GM19324 (cell line): ENCODE measurements around the gene PDE5A.
"Not testable (repeated sequence)": the region's sequence is repeated elsewhere in the genome, so short reads cannot be mapped to it uniquely, and the experiment has no call there.

ENCODE experiments used
- ATAC-seq: cut with Tn5 transposase; IDR thresholded peaks from one replicate; pipeline ENCODE4 v1.9.1; 2021; ENCODE audit warnings: mild to moderate bottlenecking, moderate library complexity; ENCODE audit not compliant: unreplicated experiment, low FRiP score

The PDE5A gene

DNA sequence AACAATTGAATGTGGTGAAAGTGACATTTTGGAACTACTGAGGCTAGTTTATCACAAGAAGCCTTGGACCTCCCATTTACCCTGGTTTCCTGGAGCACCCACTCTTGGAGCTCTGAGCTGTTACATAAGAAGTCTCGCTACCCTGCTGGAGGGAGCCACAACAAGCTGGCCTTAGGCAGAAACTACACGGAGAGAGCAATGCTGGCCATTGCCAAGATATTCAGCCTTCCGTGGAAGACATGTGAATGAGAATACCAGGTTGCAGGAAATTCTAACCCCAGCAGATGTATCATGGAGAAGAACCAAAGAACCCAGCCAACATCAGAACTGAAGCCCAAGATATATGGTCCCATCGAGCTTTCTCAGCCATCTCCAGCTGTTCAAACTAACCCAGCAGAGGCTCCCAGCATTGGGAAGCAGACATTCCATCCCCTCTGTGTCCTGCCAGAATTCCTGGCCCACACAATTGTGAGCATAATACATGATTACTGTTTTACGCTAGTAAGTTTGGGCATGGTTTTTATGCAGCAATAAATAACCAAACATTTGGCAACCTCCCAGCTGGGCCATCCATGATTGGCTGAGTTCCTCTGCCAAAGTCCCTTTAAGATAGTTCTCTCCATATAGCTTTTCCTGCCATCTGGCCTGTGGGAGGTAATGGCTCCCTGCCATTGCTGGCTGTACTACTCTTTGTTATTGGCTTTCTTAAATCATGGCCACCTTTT lies 17.9 kb upstream of the PDE5A start:
- no peak for ATAC-seq

DNA sequence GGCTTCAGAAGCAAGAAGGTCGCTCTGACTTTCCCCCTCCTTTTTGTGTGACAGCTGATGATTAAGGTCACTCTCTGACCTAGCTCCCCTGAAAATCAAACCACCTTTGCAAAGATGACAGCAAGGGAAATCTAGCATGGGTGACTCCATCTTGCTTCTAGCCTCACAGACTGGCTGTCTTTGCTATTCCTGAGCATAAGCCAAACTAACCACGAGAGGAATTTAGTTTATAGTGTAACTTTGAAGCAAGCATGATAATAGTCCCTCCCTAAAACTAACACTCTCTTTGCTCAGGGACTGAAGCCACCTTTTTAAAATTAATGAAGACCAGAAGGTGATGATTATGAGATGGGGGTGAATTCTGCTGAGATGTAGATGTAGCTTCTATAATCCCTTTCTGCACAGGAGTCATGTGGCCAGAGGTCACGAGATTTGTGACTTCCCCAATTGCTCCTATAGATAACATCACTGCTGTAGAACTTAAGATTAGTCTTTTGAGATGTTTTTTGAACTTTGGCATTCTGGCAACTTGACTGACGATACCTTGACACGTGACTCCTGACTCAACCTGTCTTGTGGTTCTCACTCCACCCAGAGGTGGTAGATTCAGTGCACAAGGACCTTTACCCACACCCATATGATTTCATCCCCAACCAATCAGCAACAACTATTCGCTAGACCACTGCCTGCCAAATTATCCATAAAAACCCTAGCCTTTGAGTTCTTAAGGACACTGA lies 14.9 kb upstream of the PDE5A start:
- no peak for ATAC-seq

- no peak for ATAC-seq
Observed at GRCh38 chr4:119641765-119642164, 13.2 kb upstream of the PDE5A start.

GRCh38 chr4:119638359-119638758 lies 9.8 kb upstream of the PDE5A start:
- ATAC-seq: no peak

DNA sequence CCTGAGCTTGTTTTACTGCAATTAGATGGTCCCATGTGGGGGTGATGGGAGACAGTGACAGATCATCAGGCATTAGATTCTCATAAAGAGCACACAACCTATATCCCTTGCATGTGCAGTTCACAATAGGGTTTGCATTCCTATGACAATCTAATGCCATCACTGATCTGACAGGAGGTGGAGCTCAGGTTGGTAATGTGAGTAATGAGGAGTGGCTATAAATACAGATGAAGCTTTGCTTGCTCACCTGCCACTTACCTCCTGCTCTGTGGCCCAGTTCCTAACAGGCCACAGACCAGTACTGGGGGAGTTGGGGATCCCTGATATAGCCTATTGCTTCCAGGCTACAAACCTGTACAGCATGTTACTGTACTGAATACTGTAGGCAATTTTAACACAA lies 8.2 kb upstream of the PDE5A start:
- ATAC-seq: not testable (repeated sequence)

DNA sequence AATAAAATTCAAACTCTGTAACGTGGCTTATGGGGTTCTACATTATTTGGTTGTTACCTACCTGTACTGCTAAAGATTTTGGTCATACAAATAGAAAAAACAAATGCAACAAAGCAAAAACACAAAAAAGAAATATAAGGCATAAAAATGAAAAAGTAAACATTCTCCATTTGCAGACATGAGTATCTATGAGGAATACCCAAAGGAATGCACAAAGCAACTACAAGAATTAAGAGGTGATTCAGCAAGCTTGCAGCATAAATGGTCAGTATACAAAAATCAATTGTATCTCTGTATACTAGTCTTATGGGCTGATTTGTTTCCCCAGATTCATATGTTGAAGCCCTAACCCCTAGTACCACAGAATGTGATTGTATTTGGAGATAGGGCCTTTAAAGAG lies 3.6 kb upstream of the PDE5A start:
- ATAC-seq: no peak

DNA sequence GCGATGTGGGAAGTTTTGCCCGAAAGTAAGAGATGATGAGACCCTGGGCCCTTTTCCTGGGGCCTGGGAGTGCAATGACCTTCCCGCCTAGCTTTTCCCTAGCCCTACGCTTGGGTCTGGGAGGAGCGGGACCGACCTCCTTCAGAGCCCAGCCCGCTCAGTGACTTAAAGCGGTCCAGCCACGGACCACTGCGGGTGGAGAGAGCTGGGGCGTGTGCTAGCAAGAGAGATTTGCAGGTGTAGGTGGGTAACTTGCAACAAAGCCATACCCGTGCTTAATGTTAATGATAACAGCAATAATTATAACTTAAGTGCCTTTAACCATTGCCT lies 503 bp upstream of the PDE5A start:
- ATAC-seq: peak; percentile 26

GRCh38 chr4:119627267-119628255 lies 1.0 kb downstream of the PDE5A start:
- peak; percentile 59 for ATAC-seq

GRCh38 chr4:119626943-119627266 lies 1.7 kb downstream of the PDE5A start:
- ATAC-seq: no peak

DNA sequence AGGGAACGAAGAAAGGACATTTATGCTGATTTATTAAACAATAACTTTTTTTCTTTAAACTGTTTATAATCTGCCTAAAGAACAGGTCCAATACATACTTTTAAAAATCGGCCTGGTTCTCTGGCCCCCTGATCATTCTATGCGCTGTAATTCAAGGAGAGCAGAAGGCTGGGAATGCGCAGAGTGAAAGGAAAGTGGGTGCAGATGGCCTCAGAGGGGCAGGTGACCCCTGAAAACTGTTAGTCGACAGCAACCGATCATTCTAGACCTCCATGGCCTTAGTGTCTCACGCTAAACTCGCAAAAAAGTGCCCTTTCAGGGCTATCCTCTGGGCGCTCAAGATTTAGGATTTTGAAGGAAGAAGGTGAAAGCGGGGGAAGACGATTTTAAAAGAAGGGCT lies 2.2 kb downstream of the PDE5A start:
- no peak for ATAC-seq

DNA sequence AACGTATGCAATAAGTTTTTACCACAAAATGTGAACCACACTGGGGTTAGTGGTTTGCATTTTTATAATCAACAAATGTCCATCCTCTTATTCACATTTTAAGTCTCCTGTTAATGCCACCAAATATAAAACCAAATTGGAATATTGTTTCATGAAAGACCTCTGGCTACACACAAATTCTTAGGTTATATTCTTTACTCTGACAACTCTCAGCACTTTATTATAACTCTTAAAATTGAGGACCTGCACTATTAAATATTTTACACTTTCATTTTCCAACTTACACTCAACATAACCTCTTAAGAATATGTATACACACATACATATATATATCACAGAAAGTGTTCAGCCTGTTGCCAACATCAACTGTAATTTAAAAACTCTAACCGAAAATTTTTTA lies 2.8 kb downstream of the PDE5A start:
- no peak for ATAC-seq

GRCh38 chr4:119624356-119624755 lies 4.2 kb downstream of the PDE5A start:
- ATAC-seq: no peak

GRCh38 chr4:119623025-119623424 lies 5.6 kb downstream of the PDE5A start:
- no peak for ATAC-seq

DNA sequence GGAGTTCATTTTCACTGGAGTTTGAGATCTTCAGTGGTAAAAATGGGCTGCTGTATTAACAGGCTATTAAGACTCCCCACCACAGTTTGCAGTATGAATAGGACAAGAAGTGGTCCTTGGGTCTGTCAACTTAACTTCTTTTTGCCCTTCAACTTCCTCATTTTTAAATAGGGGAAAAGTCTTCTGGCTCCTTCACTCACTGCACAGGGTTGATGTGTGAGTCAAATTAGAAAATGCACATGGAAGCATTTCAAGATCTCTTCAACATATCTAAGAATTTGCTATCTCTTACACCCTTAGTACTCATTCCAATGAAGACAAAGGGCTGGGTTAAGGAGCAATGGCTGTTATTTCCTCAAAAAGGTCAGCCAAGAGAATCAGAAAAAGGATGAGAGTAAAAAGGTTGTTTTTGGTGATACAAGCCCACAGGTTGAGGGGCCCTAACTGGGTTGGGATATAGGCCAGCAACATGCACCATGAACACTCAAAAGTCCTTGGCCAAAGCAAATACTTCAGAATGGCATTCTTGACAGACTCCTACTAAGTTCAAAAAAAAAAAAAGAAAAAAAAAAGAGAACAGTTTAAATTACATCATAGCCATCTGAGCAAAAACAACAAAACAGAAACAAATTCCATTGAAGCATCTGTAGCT lies 13.4 kb downstream of the PDE5A start:
- ATAC-seq: no peak

GRCh38 chr4:119604266-119604665 lies 24.3 kb downstream of the PDE5A start:
- no peak for ATAC-seq

DNA sequence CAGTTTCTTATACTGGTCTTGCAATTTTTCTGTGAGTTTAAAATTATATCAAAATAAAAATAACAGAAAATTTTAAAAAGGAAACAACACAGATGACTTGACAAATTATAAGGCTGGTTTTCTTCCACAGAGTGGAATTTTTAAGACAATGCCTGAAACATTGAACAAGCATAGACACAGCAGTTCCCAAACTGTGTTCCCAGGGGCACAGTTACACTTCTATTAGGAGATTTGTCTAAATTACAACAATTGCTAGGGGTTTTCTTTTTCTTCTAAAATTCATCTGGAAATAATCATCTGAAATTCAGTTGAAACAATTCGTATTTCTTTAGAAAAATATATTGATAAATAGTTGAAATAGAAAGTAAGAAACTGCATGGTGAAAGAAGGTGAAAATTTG lies 26.2 kb downstream of the PDE5A start:
- no peak for ATAC-seq

DNA sequence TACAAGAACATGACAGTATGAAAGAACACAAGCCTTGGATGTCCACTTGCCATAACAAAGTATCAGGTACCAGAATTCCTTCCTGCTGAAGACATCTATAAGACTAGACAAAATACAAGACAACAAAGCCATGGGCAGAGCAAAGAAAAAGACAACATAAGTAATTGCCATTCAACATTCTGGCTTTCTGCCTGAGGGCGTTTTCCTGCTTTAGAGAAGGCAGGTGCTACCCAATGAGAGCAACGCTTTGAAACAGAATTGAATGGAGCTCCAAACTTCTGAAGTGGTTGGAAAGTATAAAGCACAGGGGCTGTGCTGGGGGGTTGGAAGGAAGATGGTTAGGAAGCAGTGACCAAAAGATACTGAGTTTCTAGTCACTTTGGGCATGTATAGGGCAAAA lies 30.1 kb downstream of the PDE5A start:
- ATAC-seq: no peak

DNA sequence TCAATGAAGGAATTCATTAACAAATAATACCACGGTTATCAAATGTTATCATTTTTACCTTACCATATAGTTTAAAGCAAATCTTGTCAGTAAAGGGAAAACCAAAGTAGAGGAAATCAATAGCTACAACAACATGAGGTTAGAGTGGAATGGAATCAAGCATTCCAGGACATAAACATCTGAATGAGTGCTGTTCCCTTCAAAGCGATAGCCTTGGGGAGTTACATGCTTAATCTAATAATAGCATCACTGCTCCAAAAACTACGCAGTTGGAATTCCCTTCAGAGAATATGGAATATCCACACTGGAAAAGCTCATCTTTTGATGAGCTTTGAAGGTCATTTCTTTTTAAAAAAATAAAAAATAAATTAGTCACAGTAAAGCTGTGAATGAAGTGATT lies 31.2 kb downstream of the PDE5A start:
- ATAC-seq: no peak

GRCh38 chr4:119593698-119594097 lies 34.9 kb downstream of the PDE5A start:
- ATAC-seq: no peak

DNA sequence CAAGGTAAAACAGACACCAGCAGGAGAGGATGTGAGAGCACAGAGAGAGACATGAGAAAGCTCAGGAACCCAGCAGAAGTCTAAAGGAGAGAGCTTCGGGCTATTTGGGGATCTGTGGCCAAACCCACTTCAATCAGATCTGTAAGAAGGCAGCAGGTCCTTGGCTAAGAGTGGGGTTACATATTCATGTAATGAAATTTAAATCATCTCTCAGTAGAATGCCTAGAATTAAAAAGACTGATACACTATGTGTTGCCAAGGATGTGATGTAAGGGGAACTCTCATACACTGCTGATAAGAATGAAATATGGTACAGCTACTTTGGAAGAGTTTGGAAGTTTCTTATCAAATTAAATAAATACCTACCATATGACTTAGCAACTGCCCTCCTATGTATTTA lies 35.8 kb downstream of the PDE5A start:
- no peak for ATAC-seq

GRCh38 chr4:119589165-119589564 lies 39.4 kb downstream of the PDE5A start:
- ATAC-seq: no peak
